Measurements from ENCODE around the gene PTPRN2. TPM values are rescaled to one million over a fixed set of nuclear protein-coding genes. Genes with fewer than 3 reads are reported as not detected.
A peak's percentile ranks its signal among the peaks of the same experiment; 100 is the strongest.

PTPRN2 gene
- total and polyA plus RNA-seq, 4 donors, result 18.1 to 69.9 (median 50.4) TPM

- peaks cover 46% of the 10 kb centered on the region for H3K4me1 ChIP-seq (ENCODE audit: control insufficient read depth, insufficient read depth, low read length)
- H3K27me3 ChIP-seq (ENCODE audit: control insufficient read depth, insufficient read depth, low read length), result peaks cover 64% of the 10 kb centered on the region
- H3K4me3 ChIP-seq (ENCODE audit: low read depth, low read length), result no peak overlapping the region
- H3K27ac ChIP-seq (ENCODE audit: low read depth, low read length), result no peak overlapping the region
- WGBS (ENCODE audit: insufficient coverage), result 19% methylated on average over 64 of the region's 77 CpGs
- DNase-seq (ENCODE audit: low read depth in 4 of 6, low spot score in 6 of 6), result no peak
- H3K36me3 ChIP-seq (ENCODE audit: control insufficient read depth, insufficient read depth, low read length), result peaks cover 19% of the 10 kb centered on the region
- no peaks in the 10 kb centered on the region for H3K9me3 ChIP-seq (ENCODE audit: control insufficient read depth, insufficient read depth, low read length)
Observed at GRCh38 chr7:157685430-157686284, 902.0 kb downstream of the PTPRN2 start.

- Histone ChIP-seq H3K9me3 (ENCODE audit: control insufficient read depth, insufficient read depth, low read length) (no peaks in the 10 kb centered on the region), H3K27me3 (ENCODE audit: control insufficient read depth, insufficient read depth, low read length) (peaks cover 60% of the 10 kb centered on the region), H3K4me3 (ENCODE audit: low read depth, low read length) (no peak overlapping the region), H3K27ac (ENCODE audit: low read depth, low read length) (no peak overlapping the region), H3K4me1 (ENCODE audit: control insufficient read depth, insufficient read depth, low read length) (peaks cover 41% of the 10 kb centered on the region), H3K36me3 (ENCODE audit: control insufficient read depth, insufficient read depth, low read length) (peaks cover 19% of the 10 kb centered on the region)
- WGBS (ENCODE audit: insufficient coverage), result 2% methylated on average over 72 of the region's 72 CpGs
- no peak for DNase-seq (ENCODE audit: low read depth in 4 of 6, low spot score in 6 of 6)
Observed at GRCh38 chr7:157684909-157685429, 902.7 kb downstream of the PTPRN2 start.

GRCh38 chr7:157684157-157684908, 903.3 kb downstream of the PTPRN2 start:
- peaks cover 35% of the 10 kb centered on the region for H3K4me1 ChIP-seq (ENCODE audit: control insufficient read depth, insufficient read depth, low read length)
- H3K27me3 ChIP-seq (ENCODE audit: control insufficient read depth, insufficient read depth, low read length), result peaks cover 54% of the 10 kb centered on the region
- peaks cover 19% of the 10 kb centered on the region for H3K36me3 ChIP-seq (ENCODE audit: control insufficient read depth, insufficient read depth, low read length)
- under 1% methylated on average over 50 of the region's 74 CpGs for WGBS (ENCODE audit: insufficient coverage)
- no peaks in the 10 kb centered on the region for H3K9me3 ChIP-seq (ENCODE audit: control insufficient read depth, insufficient read depth, low read length)
- peak in 2 of 6 donors; percentile 63 to 86 for DNase-seq (ENCODE audit: low read depth in 4 of 6, low spot score in 6 of 6)
- peak overlapping the region; percentile 18 for H3K4me3 ChIP-seq (ENCODE audit: low read depth, low read length)
- H3K27ac ChIP-seq (ENCODE audit: low read depth, low read length), result no peak overlapping the region

GRCh38 chr7:157683747-157684156, 903.9 kb downstream of the PTPRN2 start:
- H3K27ac ChIP-seq (ENCODE audit: low read depth, low read length), result no peak overlapping the region
- peaks cover 48% of the 10 kb centered on the region for H3K27me3 ChIP-seq (ENCODE audit: control insufficient read depth, insufficient read depth, low read length)
- H3K4me3 ChIP-seq (ENCODE audit: low read depth, low read length), result peak overlapping the region; percentile 18
- WGBS (ENCODE audit: insufficient coverage), result 13% methylated on average over 16 of the region's 20 CpGs
- peaks cover 18% of the 10 kb centered on the region for H3K36me3 ChIP-seq (ENCODE audit: control insufficient read depth, insufficient read depth, low read length)
- peaks cover 31% of the 10 kb centered on the region for H3K4me1 ChIP-seq (ENCODE audit: control insufficient read depth, insufficient read depth, low read length)
- no peak for DNase-seq (ENCODE audit: low read depth in 4 of 6, low spot score in 6 of 6)
- H3K9me3 ChIP-seq (ENCODE audit: control insufficient read depth, insufficient read depth, low read length), result no peaks in the 10 kb centered on the region

GRCh38 chr7:157682946-157683746, 904.5 kb downstream of the PTPRN2 start:
- WGBS (ENCODE audit: insufficient coverage), result 58% methylated on average over 17 of the region's 21 CpGs
- Histone ChIP-seq H3K4me1 (ENCODE audit: control insufficient read depth, insufficient read depth, low read length) (peaks cover 30% of the 10 kb centered on the region), H3K4me3 (ENCODE audit: low read depth, low read length) (no peak overlapping the region), H3K9me3 (ENCODE audit: control insufficient read depth, insufficient read depth, low read length) (no peaks in the 10 kb centered on the region), H3K27me3 (ENCODE audit: control insufficient read depth, insufficient read depth, low read length) (peaks cover 42% of the 10 kb centered on the region), H3K27ac (ENCODE audit: low read depth, low read length) (no peak overlapping the region), H3K36me3 (ENCODE audit: control insufficient read depth, insufficient read depth, low read length) (peaks cover 15% of the 10 kb centered on the region)
- peak in 1 of 6 donors; percentile 62 for DNase-seq (ENCODE audit: low read depth in 4 of 6, low spot score in 6 of 6)

- no peaks in the 10 kb centered on the region for H3K9me3 ChIP-seq (ENCODE audit: control insufficient read depth, insufficient read depth, low read length)
- 79% methylated on average over 18 of the region's 28 CpGs for WGBS (ENCODE audit: insufficient coverage)
- H3K4me3 ChIP-seq (ENCODE audit: low read depth, low read length), result no peak overlapping the region
- no peak overlapping the region for H3K27ac ChIP-seq (ENCODE audit: low read depth, low read length)
- no peak for DNase-seq (ENCODE audit: low read depth in 4 of 6, low spot score in 6 of 6)
- H3K27me3 ChIP-seq (ENCODE audit: control insufficient read depth, insufficient read depth, low read length), result peaks cover 35% of the 10 kb centered on the region
- H3K36me3 ChIP-seq (ENCODE audit: control insufficient read depth, insufficient read depth, low read length), result peaks cover 15% of the 10 kb centered on the region
- H3K4me1 ChIP-seq (ENCODE audit: control insufficient read depth, insufficient read depth, low read length), result peaks cover 30% of the 10 kb centered on the region
Observed at GRCh38 chr7:157682064-157682945, 905.3 kb downstream of the PTPRN2 start.

GRCh38 chr7:157679607-157680006, 908.0 kb downstream of the PTPRN2 start:
- Histone ChIP-seq H3K4me3 (ENCODE audit: low read depth, low read length) (no peak overlapping the region), H3K4me1 (ENCODE audit: control insufficient read depth, insufficient read depth, low read length) (peaks cover 42% of the 10 kb centered on the region), H3K27ac (ENCODE audit: low read depth, low read length) (no peak overlapping the region), H3K9me3 (ENCODE audit: control insufficient read depth, insufficient read depth, low read length) (no peaks in the 10 kb centered on the region), H3K27me3 (ENCODE audit: control insufficient read depth, insufficient read depth, low read length) (peaks cover 18% of the 10 kb centered on the region), H3K36me3 (ENCODE audit: control insufficient read depth, insufficient read depth, low read length) (peaks cover 25% of the 10 kb centered on the region)
- 68% methylated on average over 7 of the region's 9 CpGs for WGBS (ENCODE audit: insufficient coverage)
- DNase-seq (ENCODE audit: low read depth in 4 of 6, low spot score in 6 of 6), result no peak

- H3K27me3 ChIP-seq (ENCODE audit: control insufficient read depth, insufficient read depth, low read length), result peaks cover 11% of the 10 kb centered on the region
- H3K4me3 ChIP-seq (ENCODE audit: low read depth, low read length), result no peak overlapping the region
- H3K36me3 ChIP-seq (ENCODE audit: control insufficient read depth, insufficient read depth, low read length), result peaks cover 36% of the 10 kb centered on the region
- 17% methylated on average over 9 of the region's 9 CpGs for WGBS (ENCODE audit: insufficient coverage)
- no peak overlapping the region for H3K27ac ChIP-seq (ENCODE audit: low read depth, low read length)
- no peaks in the 10 kb centered on the region for H3K9me3 ChIP-seq (ENCODE audit: control insufficient read depth, insufficient read depth, low read length)
- DNase-seq (ENCODE audit: low read depth in 4 of 6, low spot score in 6 of 6), result peak in 1 of 6 donors; percentile 64
- H3K4me1 ChIP-seq (ENCODE audit: control insufficient read depth, insufficient read depth, low read length), result peaks cover 38% of the 10 kb centered on the region
Observed at GRCh38 chr7:157678501-157678900, 909.1 kb downstream of the PTPRN2 start.
